ENCODE results near the gene ZCCHC8.
A peak's percentile ranks its signal among the peaks of the same experiment; 100 is the strongest.
"Not testable (repeated sequence)": the region's sequence is repeated elsewhere in the genome, so short reads cannot be mapped to it uniquely, and the experiment has no call there.

Gene ZCCHC8

DNA sequence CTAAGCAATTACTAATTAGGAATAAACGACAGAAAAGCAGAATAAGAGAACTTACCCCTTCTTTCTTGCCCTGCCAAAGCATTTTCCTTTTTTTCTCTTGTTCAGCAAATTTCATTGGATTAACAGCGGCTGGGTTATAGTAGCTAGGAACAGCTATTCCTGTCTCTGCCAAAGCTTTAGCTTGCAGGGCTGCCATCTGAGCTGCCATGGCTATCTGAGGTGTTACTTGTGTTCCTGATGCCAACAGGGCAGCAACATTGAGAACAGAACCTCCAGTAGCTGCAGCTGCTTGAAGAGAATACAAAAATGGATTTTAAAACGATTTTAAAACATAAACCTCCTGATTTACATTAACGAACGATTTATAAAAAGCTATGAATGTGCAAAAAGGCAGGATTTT, 7.4 kb upstream of the ZCCHC8 start:
- DNase-seq (ENCODE audit: low read depth in 3 of 3): no peak

DNA sequence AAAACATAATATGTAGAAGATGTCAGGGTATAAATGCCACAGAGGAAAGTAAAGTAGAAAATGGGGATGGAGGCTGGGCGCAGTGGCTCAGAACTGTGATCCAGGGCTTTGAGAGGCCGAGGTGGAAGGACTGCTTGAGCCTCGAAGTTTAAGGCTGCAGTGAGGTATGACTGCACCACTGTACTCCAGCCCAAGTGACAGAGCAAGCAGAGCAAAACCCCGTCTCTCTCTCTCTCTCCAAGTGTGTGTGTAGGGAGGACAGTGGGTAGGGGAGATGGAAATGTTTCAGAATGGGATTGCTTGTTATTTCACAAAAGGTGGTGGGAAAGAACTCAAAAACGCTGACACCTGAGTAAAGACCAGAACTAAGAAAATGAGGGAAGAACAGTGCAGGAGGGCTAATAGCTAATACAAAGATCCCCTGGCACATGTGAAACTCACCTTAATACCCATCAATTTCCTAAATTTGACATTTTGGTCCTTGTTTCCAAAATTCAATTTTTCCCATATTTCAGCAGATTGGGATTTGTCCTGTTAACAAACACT, 5.7 kb upstream of the ZCCHC8 start:
- no peak for DNase-seq (ENCODE audit: low read depth in 3 of 3)

GRCh38 chr12:122505419-122506051, 4.8 kb upstream of the ZCCHC8 start:
- DNase-seq (ENCODE audit: low read depth in 3 of 3): no peak

GRCh38 chr12:122503783-122504590, 3.3 kb upstream of the ZCCHC8 start:
- DNase-seq (ENCODE audit: low read depth in 3 of 3): no peak

DNA sequence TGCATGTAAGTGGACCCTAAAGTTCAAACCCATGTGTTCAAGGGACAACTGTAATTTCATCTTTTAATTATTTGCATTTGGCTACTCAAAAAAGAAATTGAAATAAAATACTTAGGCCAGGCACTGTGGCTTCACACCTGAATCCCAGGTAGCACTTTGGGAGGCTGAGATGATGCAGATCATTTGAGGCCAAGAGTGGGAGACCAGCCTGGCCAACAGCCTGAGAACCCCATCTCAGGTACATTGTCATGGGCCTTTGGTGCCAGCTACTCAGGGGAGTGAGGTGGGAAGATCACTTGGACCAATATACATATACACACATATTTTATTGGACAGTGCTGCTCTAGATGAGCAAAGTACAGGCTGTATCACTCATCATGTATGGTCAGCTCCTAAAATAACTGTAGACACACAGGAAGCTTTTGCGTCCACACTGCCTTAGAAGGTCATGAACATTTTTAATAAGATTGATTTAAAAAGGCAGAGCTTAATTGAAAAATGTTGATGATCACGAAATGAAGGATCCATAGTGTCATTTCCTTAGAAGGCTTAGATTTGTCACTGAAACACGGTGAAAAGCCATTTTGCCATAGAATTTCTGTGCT, 2.5 kb upstream of the ZCCHC8 start:
- no peak for DNase-seq (ENCODE audit: low read depth in 3 of 3)

GRCh38 chr12:122501489-122501989, 807 bp upstream of the ZCCHC8 start:
- DNase-seq (ENCODE audit: low read depth in 3 of 3): no peak

GRCh38 chr12:122499991-122500684, 594 bp downstream of the ZCCHC8 start:
- peak; percentile 14 to 28 (median 20) for DNase-seq (ENCODE audit: low read depth in 3 of 3)

- no peak for DNase-seq (ENCODE audit: low read depth in 3 of 3)
Measured at GRCh38 chr12:122495258-122495657, 5.5 kb downstream of the ZCCHC8 start.

DNA sequence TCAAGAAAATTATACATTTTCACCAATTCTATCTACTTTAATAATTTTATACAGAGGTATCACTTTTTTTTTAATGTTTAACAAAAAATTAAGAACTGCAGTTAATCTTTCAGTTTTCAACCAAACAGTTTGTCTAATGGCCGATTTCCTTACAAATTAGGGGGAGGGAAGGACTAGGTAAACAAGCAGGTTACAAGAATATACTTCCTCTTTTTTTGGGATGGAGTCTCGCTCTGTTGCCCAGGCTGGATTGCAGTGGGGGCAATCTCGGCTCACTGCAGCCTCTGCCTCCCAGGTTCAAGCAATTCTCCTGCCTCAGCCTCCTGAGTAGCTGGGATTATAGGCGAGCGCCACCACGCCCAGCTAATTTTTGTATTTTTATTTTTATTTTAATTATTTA, 7.5 kb downstream of the ZCCHC8 start:
- DNase-seq (ENCODE audit: low read depth in 3 of 3): not testable (repeated sequence)

- no peak for DNase-seq (ENCODE audit: low read depth in 3 of 3)
Measured at GRCh38 chr12:122491991-122492390, 8.7 kb downstream of the ZCCHC8 start.

DNA sequence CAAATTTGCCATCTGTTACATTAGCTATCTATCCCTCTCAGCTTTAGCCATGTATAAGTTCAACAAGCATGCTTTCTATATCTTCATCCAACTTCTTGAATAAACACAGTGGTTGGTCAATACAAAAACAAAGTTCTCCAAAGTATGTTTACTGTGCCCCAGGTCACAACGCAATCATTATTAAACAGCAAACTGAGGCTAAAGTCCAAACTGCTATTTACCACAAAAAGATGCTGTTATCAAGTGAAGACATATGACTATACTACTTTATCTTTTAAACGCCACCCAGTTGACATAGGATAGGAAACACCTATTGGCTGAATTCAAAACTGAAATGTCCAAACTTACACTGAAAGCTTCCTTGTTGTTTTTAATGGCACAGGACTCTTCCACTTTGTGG, 11.7 kb downstream of the ZCCHC8 start:
- no peak for DNase-seq (ENCODE audit: low read depth in 3 of 3)

DNA sequence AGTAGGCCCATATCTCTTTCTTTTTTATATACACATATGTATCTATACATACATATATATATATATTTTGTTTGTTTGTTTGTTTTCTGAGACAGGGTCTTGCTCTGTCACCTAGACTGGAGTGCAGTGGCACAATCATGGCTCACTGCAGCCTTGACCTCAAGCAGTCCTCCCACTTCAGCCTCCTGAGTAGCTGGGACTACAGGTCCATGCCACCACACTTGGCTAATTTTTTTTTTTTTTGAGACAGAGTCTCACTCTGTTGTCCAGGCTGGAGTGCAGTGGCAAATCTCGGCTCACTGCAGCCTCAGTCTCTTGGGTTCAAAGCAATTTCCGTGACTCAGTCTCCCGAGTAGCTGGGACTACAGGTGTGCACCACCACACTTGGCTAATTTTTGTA, 12.9 kb downstream of the ZCCHC8 start:
- not testable (repeated sequence) for DNase-seq (ENCODE audit: low read depth in 3 of 3)

- DNase-seq (ENCODE audit: low read depth in 3 of 3): no peak
Measured at GRCh38 chr12:122486805-122487426, 13.8 kb downstream of the ZCCHC8 start.

DNA sequence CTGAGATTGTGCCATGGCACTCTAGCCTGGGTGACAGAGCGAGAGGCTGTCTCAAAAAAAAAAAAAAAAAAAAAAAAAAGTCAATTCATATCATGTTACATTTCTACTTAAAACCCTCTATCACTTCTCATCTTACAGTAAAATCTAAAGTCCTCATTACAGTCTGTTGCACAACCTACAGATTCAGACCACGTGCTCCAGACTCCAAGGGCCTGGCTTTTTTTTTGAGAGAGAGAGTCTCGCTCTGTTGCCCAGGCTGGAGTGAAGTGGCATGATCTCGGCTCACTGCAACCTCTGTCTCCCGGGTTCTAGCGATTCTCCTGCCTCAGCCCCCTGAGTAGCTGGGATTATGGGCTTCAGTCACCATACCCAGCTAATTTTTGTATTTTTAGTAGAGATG, 14.4 kb downstream of the ZCCHC8 start:
- DNase-seq (ENCODE audit: low read depth in 3 of 3): not testable (repeated sequence)

- not testable (repeated sequence) for DNase-seq (ENCODE audit: low read depth in 3 of 3)
Measured at GRCh38 chr12:122484385-122484784, 16.3 kb downstream of the ZCCHC8 start.

DNA sequence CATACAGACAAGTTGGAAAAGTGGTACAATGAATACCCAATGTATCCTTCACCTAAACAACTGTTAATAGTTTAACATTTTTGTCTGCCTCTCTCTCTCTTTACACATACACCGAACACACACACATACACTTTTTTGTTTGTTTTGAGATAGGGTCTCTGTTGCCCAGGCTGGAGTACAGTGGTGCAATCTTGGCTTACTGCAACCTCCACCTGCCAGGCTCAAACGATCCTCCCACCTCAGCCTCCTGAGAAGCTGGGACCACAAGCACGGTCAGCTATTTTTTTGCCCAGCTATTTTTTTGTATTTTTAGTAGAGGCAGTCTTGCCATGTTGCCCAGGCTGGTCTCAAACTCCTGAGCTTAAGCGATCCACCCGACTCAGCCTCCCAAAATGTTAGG, 16.8 kb downstream of the ZCCHC8 start:
- no peak for DNase-seq (ENCODE audit: low read depth in 3 of 3)

DNA sequence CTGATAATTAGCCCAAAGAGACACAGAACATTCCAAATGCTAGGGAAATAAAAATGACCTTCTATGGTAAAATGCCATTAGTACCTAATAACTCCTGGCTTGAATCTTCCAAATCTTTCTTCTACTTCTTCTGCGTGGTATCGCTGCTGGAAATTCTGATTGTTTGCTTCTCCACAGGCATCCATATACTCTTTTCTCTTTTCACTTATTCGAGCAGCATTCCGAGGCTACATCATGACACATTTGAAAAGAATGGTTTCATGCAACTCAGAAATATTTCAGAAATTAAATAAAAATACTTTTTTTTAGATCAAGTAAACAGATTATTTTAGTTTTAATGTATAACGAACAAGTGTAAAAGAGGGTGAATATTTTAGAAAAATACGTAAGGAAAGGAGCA, 18.9 kb downstream of the ZCCHC8 start:
- DNase-seq (ENCODE audit: low read depth in 3 of 3): no peak

DNA sequence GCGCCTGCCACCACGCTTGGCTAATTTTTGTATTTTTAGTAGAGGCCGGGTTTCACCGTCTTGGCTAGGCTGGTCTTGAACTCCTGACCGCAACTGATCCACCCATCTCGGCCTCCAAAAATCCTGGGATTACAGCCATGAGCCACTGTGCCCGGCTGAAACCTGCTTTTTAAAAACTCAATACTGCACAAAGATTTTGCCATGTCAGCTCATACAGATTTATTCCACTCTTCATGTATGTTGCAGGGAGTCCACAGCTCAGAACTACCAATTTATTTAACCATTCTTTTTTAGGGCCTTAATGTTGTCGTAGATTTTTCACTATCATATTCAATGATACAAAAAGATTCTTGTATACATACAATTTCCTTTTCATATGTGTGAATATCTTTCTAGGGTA, 20.0 kb downstream of the ZCCHC8 start:
- no peak for DNase-seq (ENCODE audit: low read depth in 3 of 3)

- no peak for DNase-seq (ENCODE audit: low read depth in 3 of 3)
Measured at GRCh38 chr12:122474324-122474716, 26.4 kb downstream of the ZCCHC8 start.

- peak; percentile 41 to 59 (median 47) for DNase-seq (ENCODE audit: low read depth in 3 of 3)
Measured at GRCh38 chr12:122473543-122474323, 27.0 kb downstream of the ZCCHC8 start.
